SHP77 treated with DMSO at 0.1 percent for 48 hours (cell line): ENCODE measurements around the gene HNRNPUL2.
"Not testable (repeated sequence)": the region's sequence is repeated elsewhere in the genome, so short reads cannot be mapped to it uniquely, and the experiment has no call there.

Experiments used
- DNase-seq: peaks from one replicate; lab custom pipeline; 2025; lab: John Stamatoyannopoulos, UW

Gene HNRNPUL2

DNA sequence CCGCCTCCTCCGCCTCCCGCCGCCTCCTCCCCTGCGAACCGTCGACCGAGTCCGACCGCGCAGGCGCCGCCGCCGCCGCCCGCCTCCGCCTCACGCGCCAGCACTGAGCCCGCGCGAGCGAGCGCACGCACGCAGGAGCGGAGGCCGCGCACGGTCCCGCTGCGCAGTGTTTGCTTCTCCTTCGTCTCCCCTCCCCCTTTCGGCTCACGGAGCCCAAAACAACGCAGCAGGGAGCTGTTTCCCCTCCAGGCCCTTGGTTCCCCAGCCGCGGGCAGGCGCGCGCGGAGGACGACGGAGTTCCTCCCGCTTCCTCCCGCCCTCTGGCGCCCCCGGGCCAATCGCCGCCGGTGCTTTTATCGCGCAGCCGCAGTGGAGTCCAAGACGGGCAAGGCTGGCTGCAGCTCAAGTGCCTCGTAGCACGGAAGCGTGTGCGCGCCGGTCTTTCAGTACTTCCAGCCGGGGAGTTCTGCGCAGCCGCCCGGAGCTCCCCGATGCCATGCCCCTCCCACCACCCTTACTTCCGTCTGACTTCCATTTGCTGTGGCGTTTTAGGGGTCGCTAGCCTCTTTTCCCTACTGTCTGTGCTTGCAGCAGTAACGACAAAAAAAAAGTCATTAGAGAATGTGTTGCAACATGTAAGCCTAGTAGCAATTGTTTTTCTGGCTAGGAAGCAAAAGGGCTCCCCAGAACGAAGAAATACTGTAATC is at the start of gene HNRNPUL2:
Gene HNRNPUL2 (minus strand): TSS at position 293 of the 707 bp plus-strand sequence. CDS start 301 bp downstream, outside the sequence.
- peak; percentile 97 for DNase-seq

DNA sequence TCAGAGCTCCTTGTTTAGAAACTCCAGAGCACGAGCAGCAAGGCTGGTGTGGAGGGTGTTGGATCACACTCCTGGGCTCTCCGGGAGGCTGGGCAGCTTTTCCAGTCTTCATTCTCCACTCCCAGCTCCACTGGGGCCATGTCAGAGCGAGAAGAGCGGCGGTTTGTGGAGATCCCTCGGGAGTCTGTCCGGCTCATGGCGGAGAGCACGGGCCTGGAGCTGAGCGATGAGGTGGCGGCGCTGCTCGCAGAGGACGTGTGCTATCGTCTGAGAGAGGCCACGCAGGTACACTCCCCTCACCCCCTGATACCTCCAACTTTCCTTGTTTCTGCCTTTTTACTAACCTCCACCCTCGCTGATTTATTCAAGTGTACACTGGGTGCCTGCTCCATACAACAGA is 48.4 kb upstream of the HNRNPUL2 start:
- DNase-seq, result no peak

DNA sequence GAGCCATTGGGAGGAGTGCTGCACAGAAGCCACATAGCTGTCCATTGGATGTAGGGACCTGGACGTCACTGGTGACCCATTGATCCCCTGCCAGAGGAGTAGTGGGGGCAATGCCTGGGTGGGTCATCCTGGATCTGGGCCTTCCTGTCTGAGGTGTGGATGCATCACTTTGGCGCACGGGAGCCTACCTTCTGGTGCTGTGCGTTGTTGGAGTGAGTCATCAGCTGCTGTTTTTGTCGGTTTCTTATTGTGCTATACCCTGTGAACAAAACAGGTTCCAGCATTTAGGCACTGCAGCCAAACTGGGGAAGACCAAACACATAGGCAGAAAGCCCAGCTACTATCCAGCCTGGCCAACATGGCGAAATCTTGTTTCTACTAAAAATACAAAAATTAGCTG is 47.1 kb upstream of the HNRNPUL2 start:
- no peak for DNase-seq

DNA sequence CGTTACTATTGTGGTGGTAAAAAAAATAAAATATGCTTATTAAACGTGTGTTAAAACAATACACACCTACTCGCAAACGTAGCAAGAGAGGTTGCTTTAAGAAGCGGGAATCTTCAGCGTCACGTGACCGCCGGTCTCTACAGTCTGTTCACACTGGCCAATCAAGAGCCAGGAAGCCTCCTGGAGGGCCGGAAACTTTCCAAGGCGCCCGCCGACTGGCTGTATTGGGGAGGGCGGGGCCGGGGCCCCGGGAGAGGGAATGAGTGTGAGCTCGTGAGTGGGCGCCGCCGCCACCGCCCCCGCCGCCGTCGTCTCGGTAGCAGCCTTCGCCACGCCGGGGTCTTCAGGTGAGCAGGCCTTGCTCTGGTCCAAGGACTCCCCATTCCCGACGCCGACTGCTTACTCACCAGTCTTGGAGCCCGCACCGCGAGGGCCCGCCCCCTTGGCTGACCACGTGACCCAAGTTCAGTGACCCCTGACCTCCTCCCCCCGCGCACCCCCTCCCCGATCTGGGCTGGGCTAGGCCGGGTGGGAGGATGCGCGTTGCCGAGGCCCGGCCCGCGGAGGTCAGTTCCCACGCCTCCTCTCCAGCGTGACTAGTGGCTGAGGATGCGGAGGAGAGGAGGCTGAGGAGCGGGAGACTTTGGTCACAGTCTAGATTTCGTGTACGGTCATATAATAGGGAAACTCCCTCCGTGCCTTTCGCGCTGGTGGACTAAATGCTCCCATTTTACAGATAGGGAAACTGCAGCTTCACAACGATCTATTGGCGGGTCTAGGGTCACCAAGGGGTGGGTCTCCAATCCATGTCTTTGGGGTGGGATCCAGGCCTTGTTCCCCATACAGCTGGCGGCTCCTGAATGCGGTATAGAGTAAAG is 44.1 kb upstream of the HNRNPUL2 start, which contains the start of gene TAF6L:
Gene TAF6L (plus strand): TSS at position 253 of the 878 bp plus-strand sequence. CDS start 4,388 bp downstream, outside the sequence.
- DNase-seq, result peak; percentile 88

DNA sequence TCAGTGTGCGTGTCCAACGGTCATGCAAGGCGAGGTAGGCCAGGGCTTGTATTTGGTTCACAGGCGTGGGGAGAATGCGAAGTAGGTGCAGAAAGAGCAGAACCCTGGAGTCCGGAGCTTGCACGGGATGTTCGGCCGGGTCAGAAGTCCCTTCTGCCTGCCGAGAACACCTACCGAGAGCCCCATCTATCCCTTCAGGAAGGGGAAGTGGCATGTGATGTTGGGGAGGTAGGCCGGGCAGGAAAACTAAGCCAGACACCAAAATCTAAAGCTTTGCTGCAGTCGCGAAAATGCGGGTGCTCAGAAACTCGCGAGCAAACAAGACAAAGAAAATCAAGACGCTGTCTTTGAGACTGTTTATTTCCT is 43.5 kb upstream of the HNRNPUL2 start:
- no peak for DNase-seq

DNA sequence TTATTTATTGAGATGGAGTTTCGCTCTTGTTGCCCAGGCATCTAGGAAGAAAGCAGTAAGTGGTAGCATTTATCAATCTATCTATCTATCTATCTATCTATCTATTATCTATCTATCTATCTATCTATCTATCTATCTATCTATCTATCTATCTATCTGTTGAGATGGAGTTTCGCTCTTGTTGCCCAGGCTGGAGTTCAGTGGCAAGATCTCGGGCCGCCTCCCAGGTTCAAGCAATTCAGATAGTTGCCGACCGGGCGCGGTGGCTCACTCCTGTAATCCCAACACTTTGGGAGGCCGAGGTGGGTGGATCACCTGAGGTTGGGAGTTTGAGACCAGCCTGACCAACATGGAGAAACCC is 33.6 kb upstream of the HNRNPUL2 start:
- DNase-seq, result not testable (repeated sequence)

DNA sequence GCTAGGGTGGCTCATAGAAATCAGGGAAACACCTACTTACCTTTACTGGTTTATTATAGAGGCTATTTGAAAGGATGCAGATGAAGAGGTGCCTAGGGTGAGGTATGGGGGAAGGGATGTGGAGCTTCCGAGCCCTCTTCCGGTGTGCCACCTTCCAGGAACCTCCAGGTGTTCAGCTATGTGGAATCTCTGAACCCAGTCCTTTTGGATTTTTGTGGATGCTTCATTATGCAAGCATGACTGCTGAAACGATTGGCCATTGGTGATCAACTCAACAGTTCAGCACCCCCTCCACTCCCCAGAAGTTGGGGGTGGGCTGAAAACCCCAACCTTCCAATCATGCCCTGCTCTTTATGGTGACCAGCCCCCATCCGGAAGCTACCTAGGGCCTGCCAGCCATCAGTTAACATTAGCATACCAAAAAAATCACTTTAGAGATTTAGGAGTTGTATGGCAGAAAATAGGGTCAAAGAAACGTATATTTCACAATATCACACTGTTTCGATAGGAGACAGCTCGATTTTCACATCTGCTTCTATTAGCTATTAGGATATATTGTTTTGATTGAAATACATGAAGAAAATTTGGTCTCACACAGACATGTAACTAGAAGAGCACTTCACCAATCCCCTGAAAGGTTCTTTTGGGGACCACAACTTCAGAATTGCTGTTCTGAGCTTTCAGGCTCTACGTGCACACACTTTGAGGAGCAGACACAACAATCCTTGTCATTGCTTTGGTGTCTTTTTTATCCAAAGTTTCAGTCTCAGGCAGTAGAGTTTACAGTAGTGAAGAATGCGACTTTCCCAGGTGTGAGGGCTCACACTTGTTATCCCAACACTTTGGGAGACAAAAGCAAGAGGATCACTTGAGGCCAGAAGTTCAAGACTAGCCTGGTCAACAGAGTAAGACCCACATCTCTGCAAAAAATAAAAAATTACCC is 30.9 kb upstream of the HNRNPUL2 start:
- no peak for DNase-seq

DNA sequence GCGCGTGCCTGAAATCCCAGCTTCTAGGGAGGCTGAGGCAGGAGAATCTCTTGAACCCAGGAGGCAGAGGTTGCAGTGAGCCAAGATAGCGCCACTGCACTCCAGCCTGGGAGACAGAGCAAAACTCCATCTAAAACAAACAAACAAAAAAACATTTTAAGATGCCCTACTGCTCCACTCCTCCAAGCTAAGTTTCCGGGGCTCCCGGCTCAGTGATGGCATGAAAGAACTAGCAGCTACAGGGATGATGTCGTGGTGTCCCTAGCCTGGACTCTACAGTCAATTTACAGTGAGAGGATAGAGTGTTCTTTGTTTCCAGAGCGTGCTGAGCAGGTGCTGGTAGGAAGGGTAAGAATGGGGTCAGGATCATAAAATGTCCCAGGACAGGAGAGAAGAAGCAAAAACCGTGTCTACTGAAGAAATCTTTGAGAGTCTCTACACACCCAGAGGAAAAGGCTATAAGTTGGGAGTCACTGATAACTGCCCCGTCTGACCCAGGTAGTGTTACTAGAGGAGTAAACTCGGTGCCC is 27.9 kb upstream of the HNRNPUL2 start:
- no peak for DNase-seq

DNA sequence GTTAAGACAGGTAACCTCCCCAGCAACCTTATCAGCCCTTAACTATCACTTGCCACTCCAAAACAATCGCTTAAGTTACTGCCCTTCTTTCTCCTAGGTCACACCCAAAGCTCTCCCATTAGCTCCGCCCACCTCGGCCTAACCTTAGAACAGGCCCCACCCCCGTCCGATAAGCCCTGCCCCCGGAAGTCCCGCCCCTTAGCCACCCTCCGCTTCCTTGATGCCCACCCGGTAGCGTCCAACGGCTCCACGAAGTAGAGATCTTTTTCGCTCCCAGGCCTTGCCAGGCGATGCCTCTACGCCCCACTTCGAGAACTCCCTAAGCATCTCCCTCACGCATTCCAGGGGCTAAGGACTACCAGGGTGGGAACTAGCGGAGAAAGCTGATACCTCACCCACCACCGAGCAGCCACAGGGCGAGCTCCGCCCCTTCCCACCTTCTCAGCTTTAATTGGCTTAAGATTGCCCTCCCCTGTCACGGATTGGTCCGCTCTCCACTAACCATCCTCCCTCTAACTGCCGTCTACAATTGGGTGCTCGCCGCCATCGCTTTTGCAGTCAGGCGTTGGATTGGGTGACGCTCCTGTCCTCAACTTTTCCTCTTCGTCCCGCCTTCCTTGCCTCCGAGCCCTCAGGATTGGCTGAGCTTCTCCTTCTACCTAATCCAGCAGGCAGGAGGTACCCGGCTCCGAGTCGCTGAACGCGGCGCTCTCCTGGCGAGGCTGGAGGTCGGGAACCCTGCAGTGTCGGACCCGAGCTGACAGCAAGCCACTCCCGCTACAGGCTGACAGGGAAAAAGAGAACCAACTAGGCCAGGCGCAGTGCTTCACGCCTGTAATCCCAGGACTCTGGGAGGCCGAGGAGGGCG is 26.7 kb upstream of the HNRNPUL2 start, which contains the start of gene ZBTB3:
Gene ZBTB3 (minus strand): TSS at position 425 of the 868 bp plus-strand sequence. CDS start 496 bp downstream, outside the sequence.
- DNase-seq, result peak; percentile 99

DNA sequence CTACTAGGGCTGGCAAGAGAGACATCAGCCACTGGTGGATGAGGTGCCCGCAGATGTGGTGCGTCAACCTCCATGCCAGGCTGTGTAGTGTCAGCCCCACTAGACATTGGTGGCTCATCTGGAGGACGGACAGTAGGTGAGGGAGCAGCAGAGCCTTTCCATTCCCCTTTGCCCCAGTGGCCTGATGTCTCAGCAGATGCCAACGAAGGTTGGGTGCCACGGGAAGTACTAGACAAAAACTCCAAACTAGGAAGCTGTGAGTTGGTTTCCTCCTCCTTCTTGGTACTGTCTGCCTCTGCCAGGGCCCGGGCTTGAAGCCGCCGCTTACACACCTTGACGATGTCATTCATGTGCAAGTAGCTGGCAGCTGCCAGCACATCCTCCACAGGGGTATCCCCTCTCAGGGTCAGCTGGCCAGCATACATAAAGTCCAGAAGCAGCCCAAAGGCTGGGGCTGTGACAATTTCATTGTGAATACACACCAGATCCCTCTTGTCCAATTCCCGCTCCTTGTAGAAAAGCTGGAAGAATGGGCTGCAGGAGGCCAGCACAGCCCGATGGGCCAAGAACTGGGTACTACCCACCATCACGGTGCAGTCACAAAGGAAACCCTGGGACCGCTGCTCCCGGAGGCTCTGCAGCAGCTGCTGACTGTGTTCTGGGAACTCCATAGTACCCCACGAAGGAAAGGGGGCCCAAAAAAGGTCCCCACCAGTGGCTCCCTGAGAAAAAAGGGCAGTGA is 25.9 kb upstream of the HNRNPUL2 start:
- DNase-seq, result no peak

DNA sequence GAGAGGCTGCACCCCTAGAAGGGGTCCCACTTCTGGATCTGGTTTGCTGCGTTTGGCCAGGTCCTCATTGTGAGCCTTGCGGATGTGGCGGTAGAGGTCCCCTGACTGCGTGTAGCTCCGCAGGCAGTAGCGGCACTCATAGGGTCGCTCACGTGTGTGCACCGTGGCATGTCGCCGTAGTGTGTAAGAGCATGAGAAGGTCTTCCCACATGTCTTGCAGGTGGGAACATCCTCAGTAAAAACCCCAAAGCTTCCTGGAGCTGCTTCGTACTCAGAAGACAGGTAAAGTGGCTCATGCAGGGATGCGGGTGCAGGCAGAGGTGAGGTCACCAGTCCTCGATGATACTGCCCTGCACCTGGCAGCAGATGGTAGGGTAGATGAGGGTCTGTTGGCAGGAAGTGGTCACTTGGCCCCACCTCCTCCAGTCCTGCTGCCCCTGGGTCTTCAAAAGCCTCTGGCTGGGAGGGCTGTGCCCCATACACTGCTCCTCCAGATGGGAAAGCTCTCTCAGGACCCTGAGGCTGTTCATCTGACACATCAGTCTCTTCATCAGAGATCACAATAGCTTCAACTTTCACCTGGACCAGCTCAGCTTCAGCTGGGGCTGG is 25.0 kb upstream of the HNRNPUL2 start:
- DNase-seq, result no peak

DNA sequence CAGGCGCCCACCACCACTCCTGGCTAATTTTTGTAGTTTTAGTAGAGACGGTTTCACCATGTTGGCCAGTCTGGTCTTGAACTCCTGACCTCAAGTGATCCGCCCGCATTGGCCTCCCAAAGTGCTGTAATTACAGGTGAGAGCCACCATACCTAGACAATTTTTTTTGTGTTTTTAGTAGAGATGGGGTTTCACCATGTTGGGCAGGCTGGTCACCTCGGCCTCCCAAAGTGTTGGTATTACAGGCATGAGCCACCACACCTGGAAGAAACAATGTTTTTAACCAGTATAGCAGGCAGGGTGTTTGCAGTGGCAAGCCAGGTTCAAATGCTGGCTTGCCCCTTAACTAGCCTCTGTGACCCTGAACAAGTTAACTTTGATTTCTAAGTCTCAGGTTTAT is 22.7 kb upstream of the HNRNPUL2 start:
- not testable (repeated sequence) for DNase-seq

DNA sequence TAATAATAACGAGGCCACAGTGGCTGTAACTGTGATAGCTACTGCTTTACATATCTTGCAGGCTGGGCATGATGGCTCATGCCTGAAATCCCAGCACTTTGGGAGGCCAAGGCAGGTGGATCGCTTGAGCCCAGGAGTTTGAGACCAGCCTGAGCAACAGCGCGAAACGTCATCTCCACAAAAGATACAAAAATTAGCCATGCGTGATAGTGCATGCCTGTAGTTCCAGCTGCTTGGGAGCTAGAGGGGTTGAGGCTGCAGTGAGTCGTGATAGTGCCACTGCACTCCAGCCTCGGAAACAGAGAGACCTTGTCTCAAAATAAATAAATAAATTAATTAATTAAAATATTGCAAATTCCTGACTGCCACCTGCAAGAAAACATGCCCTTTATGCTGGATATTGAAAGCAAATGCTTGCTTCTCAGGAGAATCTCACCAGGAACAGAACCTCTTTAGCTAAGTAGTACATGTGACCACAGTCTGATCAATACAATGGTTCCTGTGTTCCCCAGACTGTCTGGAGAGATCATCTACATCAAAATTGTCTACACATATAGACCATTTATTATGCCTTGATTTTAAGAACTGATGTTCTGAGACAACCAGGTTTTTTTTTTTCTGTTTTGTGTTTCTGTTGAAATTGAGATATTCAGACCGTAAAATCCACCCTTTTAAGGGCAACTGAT is 20.4 kb upstream of the HNRNPUL2 start:
- no peak for DNase-seq

DNA sequence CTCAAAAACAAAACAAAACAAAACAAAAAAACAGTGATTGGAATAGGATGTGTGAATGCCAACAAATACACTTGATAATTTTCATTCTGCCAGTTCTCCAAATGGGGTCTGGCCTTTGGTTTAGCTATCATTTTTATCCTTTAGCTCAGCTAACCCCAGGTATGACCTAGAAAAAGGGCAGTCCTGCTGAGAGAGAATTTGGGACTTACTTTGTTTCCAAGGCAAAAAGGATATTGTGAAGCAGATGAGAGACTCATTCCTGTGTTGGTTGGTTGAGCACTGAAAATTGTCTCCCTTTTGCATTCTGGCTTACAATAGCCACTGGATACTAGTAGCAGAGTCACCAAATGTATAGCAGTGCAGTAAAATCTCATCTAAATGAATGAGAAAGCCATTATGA is 9.9 kb upstream of the HNRNPUL2 start:
- no peak for DNase-seq

DNA sequence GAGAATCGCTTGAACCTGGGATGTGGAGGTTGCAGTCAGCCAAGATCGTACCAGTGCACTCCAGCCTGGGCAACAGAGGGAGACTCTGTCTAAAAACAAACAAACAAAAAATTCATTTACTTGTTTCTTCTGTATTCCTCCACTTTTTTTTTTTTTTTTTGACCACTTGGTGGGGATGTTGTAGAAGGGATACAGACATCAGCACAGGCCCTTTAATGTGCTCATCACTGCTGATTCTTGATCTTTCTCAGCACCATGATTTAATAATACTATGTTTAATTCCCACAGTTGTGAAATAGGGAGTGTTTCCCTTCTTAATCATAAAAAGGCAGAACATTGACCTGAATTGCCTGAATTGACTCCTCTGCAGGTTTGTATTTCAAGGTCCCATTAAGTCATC is 5.6 kb upstream of the HNRNPUL2 start:
- no peak for DNase-seq

DNA sequence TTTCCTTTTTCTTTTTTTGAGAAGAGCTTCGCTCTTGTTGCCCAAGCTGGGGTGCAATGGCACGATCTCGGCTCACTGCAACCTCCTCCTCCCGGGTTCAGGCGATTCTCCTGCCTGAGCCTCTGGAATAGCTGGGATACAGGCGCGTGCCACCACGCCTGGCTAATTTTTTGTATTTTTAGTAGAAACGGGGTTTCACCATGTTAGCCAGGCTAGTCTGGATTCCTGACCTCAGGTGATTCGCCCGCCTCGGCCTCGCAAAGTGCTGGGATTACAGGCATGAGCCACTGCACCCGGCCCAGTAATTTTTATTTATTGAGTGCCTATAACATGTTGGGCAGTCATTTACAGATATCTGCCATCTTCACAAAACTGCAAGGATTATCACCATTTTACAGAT is 2.8 kb upstream of the HNRNPUL2 start:
- DNase-seq, result not testable (repeated sequence)

DNA sequence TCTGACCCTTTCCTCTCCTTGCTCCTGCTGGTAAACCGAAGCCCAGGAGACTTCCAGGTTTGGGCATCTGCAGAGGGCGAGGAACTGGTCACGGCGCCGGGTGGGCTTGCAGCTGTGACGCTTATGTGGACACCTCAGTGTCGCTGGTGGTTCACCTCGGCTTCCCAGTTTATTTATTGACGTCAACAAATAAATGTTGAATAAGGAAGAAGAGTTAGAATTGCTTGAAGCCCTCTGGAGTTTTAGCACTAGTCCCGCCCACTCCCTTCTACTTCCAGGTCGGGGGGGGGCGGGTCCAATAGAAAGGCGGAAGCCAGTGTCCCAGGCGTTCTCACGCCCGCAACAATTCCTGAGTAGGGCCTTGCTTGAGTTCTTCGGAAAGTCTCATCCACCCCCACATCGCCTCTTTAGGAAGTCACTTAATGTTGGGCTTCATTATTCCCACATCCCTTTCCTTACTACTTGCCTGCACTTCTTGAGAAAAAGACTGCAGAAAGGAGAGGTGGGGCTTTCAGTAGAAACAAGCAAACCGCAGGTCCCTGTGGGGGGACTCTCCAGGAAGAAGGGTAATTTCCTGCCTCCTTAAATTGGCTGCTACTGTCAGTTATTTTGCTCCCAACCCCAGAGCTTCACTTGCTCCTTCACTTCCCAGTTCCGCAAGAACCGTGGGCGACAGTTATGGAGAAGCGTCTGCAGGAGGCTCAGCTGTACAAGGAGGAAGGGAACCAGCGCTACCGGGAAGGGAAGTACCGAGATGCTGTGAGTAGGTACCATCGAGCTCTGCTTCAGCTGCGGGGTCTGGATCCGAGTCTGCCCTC is 1.1 kb upstream of the HNRNPUL2 start, which contains the start of gene TTC9C:
Gene TTC9C (plus strand): TSS at position 316 of the 818 bp plus-strand sequence. CDS start 363 bp downstream, at position 679.
- peak; percentile 68 for DNase-seq

DNA sequence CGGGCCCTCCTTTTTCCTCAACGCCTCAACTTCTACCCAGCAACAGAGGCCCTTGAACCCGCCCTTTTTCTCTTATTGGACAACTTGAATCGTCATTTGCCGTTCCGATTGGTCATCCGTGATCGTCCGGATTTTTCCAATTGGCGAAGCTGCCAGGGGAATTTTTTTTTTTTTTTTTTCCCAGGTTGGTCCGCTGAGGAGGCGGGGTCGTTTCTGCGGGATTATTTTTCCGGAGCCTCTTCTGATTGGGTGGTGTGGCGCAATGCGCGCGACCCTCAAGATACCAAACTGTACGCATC is 564 bp upstream of the HNRNPUL2 start:
- peak; percentile 92 for DNase-seq
